HG02623 (cell line): ENCODE measurements around the gene SLC25A5.
"Not testable (repeated sequence)": the region's sequence is repeated elsewhere in the genome, so short reads cannot be mapped to it uniquely, and the experiment has no call there.

Experiments
- ATAC-seq: cut with Tn5 transposase; IDR thresholded peaks from one replicate; pipeline ENCODE4 v1.9.1; 2021; ENCODE audit warnings: moderate library complexity; ENCODE audit not compliant: unreplicated experiment

The SLC25A5 gene

DNA sequence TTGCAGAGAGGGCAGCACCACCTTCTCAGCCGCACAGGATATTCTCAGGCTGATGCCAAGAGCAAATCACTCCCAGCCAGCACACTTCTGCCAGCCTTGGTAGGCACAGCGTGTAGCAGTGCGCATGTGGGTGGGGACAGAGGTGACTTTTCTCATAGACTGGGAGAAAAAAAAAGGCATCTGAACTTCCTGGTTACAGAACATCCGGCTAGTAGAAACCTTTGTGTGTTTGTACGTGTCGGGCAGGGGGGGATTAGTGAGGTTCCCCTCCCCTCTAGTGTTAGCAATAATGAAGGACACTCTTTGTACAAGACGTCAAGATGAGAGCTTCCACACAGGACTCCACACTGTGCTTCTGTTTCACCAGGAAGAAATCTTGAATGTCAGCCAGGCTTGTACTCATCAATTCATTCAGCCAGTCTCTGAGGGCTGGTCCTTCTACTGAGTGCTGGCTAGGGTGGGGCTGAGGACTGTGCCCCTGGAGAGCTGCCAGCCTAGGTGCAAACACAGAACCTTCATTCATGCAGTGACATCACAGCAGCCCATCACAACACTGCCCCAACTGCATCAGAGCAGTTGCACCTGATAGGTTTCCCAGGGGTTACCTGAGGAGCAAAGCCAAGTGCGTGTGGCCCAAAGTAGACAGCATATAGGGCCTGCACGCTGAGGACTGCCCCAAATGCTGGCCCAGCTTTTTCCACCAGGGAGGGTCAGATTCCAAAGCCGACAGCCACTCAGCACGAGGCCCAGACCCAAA lies 34.7 kb downstream of the SLC25A5 start:
- ATAC-seq: no peak

DNA sequence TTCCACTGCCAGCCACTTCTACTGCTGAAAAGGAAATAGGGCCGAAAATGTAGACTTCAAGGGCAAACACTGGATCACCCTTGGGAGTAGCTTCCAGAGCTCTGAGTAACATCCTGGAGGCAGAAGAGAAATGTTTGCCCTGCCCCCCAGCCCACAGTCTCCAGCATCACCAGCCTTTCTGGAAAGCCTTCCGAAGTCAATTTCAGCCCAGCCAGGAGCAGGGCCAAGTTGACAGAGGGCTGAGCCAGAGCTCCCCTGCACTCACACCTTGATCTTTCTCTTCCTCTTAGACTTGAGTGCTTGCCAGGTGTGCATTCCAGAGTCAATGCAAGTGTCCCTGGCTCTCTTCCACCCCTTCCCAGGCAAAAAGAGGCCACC lies 35.2 kb downstream of the SLC25A5 start:
- ATAC-seq: no peak

DNA sequence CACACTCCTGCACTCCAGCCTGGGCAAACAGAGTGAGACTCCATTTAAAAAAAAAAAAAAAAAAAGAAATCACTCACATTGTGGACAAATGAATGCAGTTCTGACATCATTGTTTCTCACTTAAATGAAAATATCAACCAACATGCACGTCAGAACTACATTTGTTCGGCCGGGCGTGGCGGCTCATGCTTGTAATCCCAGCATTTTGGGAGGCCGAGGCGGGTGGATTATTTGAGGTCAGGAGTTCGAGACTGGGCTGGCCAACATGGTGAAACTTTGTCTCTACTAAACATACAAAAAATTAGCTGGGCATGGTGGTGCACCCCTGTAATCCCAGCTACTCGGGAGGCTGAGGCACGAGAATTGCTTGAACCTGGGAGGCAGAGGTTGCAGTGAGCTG lies 36.9 kb downstream of the SLC25A5 start:
- ATAC-seq: not testable (repeated sequence)

DNA sequence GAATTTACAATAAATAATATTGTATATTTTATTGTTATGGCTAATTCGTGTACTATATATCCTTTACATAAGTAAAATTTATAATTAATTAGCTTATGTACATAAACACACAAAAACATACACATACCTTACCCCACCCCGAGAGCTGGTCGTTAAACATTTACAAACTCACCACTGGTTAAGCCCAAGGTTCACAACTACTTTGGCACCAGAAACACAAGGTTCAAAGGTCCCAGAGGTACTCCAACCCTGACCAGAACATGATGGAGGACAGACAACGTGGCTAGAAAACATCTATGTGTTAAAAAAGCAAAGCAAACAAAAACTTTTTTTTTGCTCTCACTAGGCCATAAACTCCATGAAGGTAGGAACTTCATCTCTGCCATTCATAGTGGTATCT lies 37.7 kb downstream of the SLC25A5 start:
- no peak for ATAC-seq

DNA sequence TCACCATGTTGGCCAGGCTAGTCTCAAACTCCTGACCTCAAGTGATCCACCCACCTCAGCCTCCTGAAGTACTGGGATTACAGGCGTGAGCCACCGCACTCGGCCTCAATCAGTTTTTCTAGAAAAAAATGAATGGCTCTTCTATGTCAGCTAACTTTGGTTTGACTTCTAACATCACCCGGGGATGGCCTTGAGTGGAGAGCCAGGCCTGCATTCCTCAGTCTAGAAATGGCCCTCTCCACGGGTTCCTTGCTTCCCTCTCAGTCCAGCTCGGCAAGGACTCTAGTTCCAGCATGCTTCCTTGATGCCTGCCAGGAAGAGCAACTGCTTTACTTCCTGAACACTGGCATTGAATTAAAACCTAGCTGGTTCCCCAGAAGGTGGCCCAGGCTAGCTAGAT lies 39.0 kb downstream of the SLC25A5 start:
- no peak for ATAC-seq

DNA sequence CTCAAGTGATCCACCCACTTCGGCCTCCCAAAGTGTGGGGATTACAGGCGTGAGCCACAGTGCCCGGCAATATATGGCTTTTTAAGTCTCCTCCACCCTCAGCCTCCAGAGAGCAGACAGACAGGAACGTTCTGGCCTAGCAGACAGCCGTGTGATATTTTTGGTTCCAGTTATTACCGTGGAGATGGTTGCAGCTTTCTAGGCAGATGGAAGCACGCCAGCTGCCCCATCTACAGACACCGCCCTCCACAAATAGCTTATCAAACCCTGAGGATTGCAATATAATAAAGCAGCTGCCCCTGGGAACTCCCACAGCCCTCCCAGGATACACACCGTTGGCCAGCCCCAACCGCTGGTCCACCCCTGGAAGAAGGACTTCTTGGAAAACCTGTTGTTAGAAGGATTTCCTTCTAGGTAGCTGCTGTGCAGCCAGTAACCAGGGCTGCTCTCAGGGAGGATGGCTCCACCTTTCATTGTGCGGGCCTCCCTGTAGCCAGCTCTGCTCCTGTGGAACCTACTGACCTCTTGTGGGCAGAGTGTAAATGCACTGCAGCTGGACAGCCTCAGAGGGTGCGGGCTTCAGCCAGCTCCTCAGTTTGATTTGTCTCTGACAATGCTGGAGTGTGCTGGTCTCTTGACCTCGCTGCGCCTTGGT lies 44.0 kb downstream of the SLC25A5 start:
- ATAC-seq: no peak

DNA sequence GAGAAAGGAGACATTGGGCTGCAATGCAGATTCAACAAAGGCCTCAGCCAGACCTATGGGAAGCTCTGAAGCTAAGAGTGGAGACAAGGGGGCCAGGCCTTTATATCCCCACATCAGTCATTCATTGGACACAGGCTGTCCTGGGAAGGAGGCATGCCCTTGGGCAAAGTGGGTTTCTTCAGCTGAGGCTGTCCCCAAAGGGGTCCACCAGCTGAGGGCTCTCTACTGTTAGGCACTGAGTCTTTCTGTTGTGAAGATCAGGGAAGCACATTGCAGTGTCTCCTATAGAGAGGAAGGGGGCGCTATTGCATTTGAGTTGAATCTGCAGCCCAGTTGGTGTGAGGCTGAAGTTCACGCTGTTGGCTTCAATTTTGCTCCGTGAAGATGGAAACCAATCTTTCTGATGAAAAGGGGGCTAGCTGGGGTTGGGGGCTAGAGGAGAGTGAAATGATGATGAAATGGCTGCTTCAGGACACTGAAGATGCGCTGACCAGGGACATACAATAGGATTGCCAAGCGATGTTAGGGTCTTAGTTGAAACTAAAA lies 48.0 kb downstream of the SLC25A5 start:
- no peak for ATAC-seq

DNA sequence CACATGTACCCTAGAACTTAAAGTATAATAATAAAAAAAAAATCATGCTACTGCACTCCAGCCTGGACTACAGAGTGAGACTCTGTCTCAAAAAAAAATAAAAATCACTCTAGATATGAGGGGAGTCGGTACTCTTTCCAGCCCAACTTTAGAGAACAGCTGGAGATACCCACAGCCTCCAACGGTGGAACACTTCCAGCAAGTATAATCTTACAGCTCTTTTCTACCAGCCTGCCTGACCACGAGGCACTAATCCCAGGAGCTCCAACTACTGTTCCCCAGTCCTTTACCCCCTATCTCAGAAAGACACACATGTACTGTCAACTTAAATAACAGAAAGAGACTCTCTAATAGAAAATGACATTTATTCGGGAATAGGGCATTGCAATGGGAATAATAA lies 50.1 kb downstream of the SLC25A5 start:
- ATAC-seq: no peak
